ENCODE measurements around the gene NFYA.

NFYA gene

DNA sequence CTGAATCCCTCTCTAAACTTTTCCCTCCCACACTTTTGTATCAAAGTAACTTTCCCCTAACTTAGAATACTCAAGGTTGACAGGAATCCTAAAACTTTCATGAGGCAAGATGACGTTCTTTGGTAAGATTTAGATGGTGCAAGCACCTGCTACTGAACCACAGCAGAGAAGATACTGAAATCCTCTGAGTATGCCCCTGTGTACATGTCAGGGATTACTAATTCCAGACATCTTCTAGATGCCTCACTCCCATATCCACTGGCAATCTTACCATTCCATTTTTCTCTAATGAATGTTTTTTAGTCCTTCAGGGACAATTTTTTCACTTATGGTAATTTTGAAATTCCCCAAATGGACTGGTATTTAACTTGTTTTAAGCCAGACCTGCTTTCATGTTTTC lies 10.7 kb upstream of the NFYA start:
- TF ChIP-seq, protein P1, sequence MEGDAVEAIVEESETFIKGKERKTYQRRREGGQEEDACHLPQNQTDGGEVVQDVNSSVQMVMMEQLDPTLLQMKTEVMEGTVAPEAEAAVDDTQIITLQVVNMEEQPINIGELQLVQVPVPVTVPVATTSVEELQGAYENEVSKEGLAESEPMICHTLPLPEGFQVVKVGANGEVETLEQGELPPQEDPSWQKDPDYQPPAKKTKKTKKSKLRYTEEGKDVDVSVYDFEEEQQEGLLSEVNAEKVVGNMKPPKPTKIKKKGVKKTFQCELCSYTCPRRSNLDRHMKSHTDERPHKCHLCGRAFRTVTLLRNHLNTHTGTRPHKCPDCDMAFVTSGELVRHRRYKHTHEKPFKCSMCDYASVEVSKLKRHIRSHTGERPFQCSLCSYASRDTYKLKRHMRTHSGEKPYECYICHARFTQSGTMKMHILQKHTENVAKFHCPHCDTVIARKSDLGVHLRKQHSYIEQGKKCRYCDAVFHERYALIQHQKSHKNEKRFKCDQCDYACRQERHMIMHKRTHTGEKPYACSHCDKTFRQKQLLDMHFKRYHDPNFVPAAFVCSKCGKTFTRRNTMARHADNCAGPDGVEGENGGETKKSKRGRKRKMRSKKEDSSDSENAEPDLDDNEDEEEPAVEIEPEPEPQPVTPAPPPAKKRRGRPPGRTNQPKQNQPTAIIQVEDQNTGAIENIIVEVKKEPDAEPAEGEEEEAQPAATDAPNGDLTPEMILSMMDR (IDR thresholded peaks at IDR 0.05; ENCODE audit: borderline replicate concordance, insufficient read depth, low read depth, low read length): no peak
- no peak overlapping the region for H3K4me3 ChIP-seq (ENCODE audit: low read depth, low read length)

DNA sequence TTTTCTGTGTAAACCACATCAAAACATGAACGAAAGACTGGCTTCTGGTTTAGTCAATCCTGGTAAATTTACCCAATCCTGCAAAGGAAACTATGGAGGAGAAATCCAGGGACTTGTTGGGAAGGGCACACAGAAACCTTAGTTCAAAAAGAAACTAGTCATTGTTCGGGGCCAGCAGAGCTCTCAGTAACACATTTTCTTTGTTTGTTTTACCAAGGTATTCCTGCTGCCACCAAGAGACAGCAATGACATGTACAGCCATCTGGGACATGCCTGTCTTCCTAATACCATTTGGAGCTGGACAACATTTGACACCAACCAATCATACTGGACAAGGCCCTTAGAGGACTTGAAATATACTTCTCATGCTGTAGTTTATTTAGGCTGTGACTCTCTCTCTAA lies 8.9 kb upstream of the NFYA start:
- TF ChIP-seq, protein P1 (IDR thresholded peaks at IDR 0.05; ENCODE audit: borderline replicate concordance, insufficient read depth, low read depth, low read length): no peak

DNA sequence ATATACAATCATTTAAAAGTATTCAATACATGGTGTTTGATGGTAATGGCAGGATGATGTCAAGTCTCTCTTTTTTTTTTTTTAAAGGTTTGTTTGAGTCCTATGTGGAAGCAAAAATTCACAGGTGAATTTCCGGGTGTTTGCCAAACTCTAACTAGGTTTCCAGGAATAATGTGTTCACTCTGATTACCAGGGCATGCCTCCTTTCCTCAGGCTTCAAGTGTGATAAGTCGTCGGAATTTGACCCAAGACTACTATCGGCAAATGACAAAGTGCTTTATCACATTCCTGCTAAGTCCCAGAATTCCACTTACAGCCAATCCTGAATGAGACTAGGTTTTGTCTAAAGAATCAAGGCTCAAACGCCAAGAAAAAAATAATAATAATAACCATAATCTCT lies 7.9 kb upstream of the NFYA start:
- no peak overlapping the region for H3K4me3 ChIP-seq (ENCODE audit: low read depth, low read length)
- TF ChIP-seq, protein P1 (IDR thresholded peaks at IDR 0.05; ENCODE audit: borderline replicate concordance, insufficient read depth, low read depth, low read length): no peak

More for the DNA sequence above, 8.9 kb upstream of the NFYA start:
- no peak overlapping the region for H3K4me3 ChIP-seq (ENCODE audit: low read depth, low read length)

DNA sequence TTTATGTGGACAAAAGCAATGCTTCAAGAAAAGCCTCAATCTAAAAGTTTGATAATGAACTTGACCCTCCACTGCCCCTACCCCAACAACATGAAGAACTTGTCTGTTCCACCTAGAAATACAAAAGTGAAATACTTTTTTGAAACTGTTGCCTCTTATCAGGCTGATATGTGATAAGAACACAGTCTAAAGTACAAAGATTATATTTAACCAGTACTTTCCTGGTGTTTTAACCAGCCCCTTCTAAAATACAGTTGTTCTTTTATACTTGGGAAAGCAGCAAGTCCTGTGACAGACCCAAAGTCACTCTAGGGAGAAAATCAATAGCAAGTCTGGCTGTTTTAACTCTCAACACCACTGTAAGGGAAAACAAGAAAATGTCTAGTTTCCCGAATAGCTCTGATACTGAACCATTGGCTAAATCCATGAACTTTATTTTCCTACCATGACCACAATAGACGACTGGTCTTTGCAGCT lies 7.2 kb upstream of the NFYA start:
- H3K4me3 ChIP-seq (ENCODE audit: low read depth, low read length): no peak overlapping the region
- TF ChIP-seq, protein P1 (IDR thresholded peaks at IDR 0.05; ENCODE audit: borderline replicate concordance, insufficient read depth, low read depth, low read length): no peak

DNA sequence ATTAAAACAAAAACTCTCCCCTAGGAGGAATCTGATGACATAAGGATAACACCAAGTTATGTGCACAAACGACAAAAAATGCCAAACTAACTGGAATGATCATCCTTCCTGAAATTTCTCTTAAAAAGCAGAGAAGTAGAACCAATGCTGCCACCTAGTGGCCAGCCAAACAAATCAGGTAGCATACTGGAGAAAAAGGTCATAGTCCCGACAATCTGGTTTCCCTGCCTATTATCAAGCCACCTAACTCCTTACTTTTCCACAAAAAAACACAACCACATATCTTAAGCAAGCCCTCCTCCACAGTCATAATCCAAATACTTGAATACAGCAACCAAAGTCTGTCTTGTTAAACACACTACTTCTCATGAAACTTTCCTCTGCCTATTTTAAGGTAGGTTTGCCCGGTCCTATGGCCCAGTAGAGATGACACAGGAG lies 5.9 kb upstream of the NFYA start:
- H3K4me3 ChIP-seq (ENCODE audit: low read depth, low read length): no peak overlapping the region
- TF ChIP-seq, protein P1 (IDR thresholded peaks at IDR 0.05; ENCODE audit: borderline replicate concordance, insufficient read depth, low read depth, low read length): peak; percentile 71

DNA sequence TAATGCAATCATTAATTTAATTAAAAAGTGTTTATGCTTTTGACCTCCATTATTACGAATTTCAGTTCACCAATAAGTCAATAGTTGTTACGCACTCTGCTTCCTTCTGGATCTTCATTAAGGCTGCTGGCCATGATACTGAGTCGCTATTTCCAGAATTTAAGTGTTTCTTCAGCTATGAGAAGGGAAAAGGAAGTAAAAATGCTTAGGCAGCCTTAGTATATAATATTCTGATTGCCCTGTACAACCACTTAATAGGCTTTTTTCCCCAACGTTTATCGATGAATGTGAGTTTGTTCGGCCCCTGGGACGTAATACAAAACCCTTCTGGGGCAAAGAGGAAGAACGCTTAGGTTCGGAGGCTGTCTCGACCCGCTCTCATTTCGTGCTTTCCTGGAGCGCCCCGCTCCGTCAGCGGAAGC lies 1.3 kb upstream of the NFYA start:
- H3K4me3 ChIP-seq (ENCODE audit: low read depth, low read length): peak overlapping the region; percentile 48
- TF ChIP-seq, protein P1 (IDR thresholded peaks at IDR 0.05; ENCODE audit: borderline replicate concordance, insufficient read depth, low read depth, low read length): no peak

DNA sequence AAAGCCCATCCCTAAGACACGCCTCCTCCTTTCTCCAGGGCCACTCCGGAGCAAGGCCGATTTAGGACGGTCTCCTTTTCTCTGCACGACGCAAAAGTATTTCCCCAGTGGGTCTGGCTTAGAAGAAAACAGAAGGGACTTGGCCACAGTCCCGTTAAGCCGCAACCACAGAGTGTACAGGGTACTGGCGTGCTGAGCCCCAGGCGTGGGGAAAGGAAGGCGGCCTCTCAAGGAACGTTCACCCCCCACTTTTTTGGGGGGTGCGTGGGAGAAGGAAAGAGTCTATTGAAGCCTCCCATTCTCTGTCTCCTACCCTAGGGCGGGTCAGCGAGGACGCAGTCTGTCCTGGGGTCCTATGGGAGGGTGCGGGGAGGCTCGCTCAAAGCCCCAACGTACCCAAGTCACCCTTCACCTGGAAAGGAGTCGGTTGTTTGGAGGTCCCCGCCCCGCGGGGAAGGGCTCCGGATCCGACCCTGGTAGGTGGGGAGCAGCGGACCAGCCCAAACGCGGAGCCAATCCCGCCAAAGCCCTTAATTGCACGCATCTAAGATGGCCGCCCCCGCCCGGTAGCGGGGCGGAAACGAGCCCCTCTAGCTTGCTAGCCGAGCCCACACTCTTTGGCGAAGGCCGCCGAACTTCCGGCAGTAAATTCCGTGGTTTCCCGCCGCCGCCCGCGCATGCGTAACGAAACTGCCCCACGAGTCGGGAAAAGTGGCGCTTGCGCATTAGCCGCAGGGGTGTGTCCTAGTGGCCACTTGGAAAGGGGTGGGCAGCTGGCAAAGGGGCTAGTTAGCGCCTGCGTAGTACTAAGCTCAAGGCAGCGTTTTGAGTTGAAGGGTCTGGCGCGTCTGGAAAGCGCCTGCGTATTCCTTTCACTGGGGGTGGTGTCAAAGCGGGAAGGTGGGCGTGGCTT lies 595 bp upstream of the NFYA start, which contains the start of gene OARD1:
Gene OARD1 (minus strand): TSS at position 434 of the 913 bp plus-strand sequence. CDS start 722 bp downstream, outside the sequence.
- H3K4me3 ChIP-seq (ENCODE audit: low read depth, low read length): peak within 1 kb of the TSS; percentile 90
- TF ChIP-seq, protein P1 (IDR thresholded peaks at IDR 0.05; ENCODE audit: borderline replicate concordance, insufficient read depth, low read depth, low read length): no peak
